GM18909 (cell line): ENCODE measurements around the gene SPECC1L.
"Not testable (repeated sequence)": the region's sequence is repeated elsewhere in the genome, so short reads cannot be mapped to it uniquely, and the experiment has no call there.

Experiments
- ATAC-seq: cut with Tn5 transposase; IDR thresholded peaks from one replicate; pipeline ENCODE4 v1.9.1; 2021; ENCODE audit warnings: mild to moderate bottlenecking; ENCODE audit not compliant: unreplicated experiment, poor library complexity

The SPECC1L gene

GRCh38 chr22:24274696-24275405, 4.2 kb downstream of the SPECC1L start:
- ATAC-seq: not testable (repeated sequence)

GRCh38 chr22:24280363-24280762, 9.7 kb downstream of the SPECC1L start:
- ATAC-seq: not testable (repeated sequence)

GRCh38 chr22:24282401-24282800, 11.8 kb downstream of the SPECC1L start:
- no peak for ATAC-seq

DNA sequence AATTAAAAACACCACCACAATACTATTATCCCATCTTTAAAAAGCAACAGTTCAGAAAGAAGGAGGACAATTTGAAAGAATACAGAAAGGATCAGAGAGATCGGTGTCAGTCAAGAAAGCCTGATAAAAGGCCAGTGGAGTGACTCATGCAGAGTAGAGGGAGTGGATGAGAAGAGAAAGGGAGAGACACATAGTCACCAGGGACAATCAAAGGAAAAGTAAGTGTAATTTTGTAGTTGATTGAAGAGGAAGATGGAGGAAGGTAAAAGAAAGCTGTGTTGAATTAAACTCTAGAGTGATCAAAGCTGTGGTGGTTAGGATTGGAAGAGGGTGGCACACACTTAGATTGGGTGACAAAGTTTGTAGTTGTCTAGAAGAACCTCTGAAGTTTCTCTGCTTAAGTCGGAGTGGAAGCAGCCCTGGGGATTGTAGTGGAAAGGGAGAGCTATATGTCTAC, 14.1 kb downstream of the SPECC1L start:
- no peak for ATAC-seq

- no peak for ATAC-seq
These were observed 14.6 kb downstream of the SPECC1L start for GRCh38 chr22:24285245-24285644.

DNA sequence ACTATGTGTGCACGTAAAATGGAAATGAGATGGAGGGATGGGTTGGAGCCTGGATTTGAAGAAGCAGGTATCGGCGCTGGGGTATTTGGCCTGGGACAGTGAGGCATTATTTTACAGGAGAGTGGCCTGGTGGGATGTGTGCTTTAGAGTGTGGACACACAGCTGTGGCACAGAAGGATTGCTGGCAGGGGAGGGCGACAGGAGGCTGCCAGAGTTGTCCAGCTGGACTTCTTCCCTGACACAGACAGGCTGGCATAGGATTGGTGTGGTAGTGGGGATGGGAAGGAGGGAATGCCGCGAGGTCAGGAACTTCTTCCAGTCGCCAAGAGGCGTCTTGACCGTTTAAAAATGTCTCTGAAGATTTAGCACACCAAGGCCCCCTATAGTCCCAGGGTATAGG, 16.6 kb downstream of the SPECC1L start:
- ATAC-seq: not testable (repeated sequence)

- not testable (repeated sequence) for ATAC-seq
These were observed 17.2 kb downstream of the SPECC1L start for GRCh38 chr22:24287801-24288200.

- ATAC-seq: no peak
These were observed 18.5 kb downstream of the SPECC1L start for GRCh38 chr22:24289114-24289513.

- ATAC-seq: no peak
These were observed 19.1 kb downstream of the SPECC1L start for GRCh38 chr22:24289741-24290163.

GRCh38 chr22:24290459-24290858, 19.8 kb downstream of the SPECC1L start:
- no peak for ATAC-seq

DNA sequence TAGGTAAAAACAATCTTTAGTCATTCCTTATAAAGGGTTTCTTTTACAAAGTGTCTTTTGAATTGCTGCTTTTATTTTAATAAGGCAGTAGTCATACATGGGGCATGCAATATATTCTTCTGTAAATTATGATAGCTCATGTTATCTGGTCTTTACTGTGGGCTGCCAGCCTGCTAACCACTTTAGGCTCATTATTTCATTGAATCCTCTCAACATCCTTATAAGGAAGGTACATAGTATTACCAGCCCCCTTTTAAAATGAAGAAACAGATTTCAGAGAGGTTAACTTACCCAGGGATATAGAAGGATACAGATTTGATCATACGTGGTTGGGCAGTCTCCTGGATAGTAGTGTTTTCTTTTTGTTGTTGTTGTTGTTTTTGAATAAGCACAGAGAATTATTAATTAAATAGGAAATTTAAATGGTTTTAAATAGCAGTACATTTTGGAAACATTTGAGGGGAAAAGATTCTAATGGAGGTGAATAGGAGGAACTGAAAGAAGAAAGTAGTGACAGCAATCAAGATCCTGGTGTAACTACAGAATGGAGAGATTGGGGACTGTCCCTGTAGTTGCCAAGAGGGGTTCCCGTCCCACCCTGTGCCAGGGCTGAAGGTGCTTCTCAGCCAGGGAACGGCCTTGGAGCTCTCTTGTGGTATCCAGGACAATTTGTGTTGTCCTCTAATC, 21.0 kb downstream of the SPECC1L start:
- ATAC-seq: no peak

- not testable (repeated sequence) for ATAC-seq
These were observed 21.7 kb downstream of the SPECC1L start for GRCh38 chr22:24292202-24292830.

GRCh38 chr22:24294913-24295312, 24.3 kb downstream of the SPECC1L start:
- ATAC-seq: not testable (repeated sequence)

- ATAC-seq: not testable (repeated sequence)
These were observed 28.0 kb downstream of the SPECC1L start for GRCh38 chr22:24298497-24299155.

DNA sequence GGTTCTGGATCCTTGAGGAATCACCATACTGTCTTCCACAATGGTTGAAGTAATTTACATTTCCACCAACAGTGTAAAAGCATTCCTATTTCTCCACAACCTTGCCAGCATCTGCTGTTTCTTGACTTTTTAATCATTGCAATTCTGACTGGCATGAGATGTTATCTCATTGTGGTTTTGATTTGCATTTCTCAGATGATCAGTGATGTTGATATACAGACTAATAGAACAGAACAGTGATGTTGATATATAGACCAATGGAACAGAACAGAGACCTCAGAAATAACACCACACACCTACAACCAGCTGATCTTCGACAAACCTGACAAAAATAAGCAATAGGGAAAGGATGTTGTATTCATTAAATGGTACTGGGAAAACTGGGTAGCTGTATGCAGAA, 29.9 kb downstream of the SPECC1L start:
- ATAC-seq: not testable (repeated sequence)

DNA sequence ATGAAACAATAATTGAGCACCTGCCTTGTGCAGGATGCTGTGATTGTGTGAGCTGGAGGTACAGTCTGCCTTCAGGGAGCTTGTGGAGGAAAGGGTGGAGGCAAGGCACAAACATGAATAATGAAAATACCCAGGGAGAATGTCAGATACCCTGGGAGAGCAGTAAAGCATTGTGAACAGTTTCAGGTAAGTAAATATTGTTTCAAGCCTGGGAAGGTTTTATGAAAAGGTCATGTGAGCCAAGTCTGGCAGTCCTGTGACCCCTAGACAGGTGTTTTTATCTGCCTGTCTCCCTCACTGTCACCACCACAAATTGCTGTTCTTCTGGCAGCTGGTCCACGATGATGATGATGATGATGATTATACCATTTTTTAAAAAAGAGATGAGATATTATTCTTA, 32.0 kb downstream of the SPECC1L start:
- ATAC-seq: no peak

DNA sequence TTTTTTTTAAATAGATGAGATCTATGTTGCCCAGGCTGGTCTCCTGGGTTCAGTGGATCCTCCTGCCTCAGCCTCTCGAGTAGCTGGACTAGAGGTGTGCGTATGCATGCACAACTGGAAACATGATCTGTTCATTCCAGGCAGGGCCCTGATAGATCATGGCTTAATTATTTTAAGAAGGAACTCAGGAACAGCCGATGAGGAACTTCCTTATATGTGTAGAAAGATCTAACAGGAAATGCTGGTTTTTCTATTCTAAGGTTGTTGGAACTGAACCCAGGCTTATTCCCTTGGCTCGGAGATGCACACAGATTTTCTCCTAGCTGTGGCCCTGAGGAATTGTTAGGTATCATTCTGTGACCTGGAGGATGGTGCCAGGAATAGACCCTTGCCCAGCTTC, 32.4 kb downstream of the SPECC1L start:
- no peak for ATAC-seq

- ATAC-seq: no peak
These were observed 33.5 kb downstream of the SPECC1L start for GRCh38 chr22:24304062-24304675.

- no peak for ATAC-seq
These were observed 34.6 kb downstream of the SPECC1L start for GRCh38 chr22:24305260-24305692.

DNA sequence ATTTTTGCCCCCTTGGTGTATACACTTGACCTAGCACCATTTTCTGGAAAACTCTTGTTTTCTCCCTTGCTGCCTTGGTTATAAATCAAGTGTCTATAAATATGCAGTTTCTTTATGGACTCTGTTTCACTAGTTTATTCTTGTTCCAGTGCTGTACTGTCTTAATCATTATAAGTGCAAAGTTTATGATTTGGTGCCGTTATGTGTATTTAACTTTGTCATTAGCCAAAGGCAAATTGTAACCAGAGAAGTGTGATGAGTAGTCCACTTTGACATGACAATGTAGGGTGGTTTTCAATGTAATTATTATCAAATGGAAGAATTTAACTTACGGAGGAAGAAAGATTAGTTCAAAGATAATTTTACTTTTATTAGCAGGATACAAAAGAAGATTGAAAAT, 40.3 kb downstream of the SPECC1L start:
- no peak for ATAC-seq
